Lower lobe of right lung (tissue), 2 donors: ENCODE results near the gene ACRBP. TPM values are rescaled to one million over a fixed set of nuclear protein-coding genes. Genes with fewer than 3 reads are reported as not detected.

Experiments used
- ATAC-seq, 2 donors: fragments of 200-7000 bp; cut with Tn5 transposase; one replicate each; pipeline ENCODE4 v1.9.1; 2020 to 2022; ENCODE audit warnings: mild to moderate bottlenecking in 2 of 2, moderate library complexity in 2 of 2
- DNase-seq: peaks from one replicate; pipeline ENCODE4 v3.0.0-alpha.2; 2020
- H3K27ac ChIP-seq: fragments of 200-600 bp; one replicate; pipeline ENCODE4 v1.8.0; 2022
- H3K27me3 ChIP-seq: fragments of 200-600 bp; one replicate; pipeline ENCODE4 v1.8.0; 2022; ENCODE audit warnings: low read depth
- H3K36me3 ChIP-seq: fragments of 200-600 bp; one replicate; pipeline ENCODE4 v1.8.0; 2022; ENCODE audit warnings: mild to moderate bottlenecking
- H3K4me1 ChIP-seq: fragments of 200-600 bp; one replicate; pipeline ENCODE4 v1.8.0; 2022
- H3K4me3 ChIP-seq: fragments of 200-600 bp; one replicate; pipeline ENCODE4 v1.8.0; 2022; ENCODE audit warnings: mild to moderate bottlenecking
- H3K9me3 ChIP-seq: fragments of 200-600 bp; one replicate; pipeline ENCODE4 v1.8.0; 2022
- intact Hi-C: fragments of 100-400 bp; cut with DNase I; formaldehyde crosslinking; loops from one replicate; pipeline ENCODE4 v1.11.0; 2022
- total RNA-seq: library from RNA; stranded (reverse); fragmentation: NEBNext Ultra II Directional; extraction: Animal tissue kit (Norgen Biotek cat#: 25700); gene quantifications from one replicate; pipeline ENCODE4 v1.2.1, GENCODE V29; 2021
- TF ChIP-seq, protein P1 (sequence below): fragments of 200-600 bp; IDR thresholded peaks from one replicate; pipeline ENCODE4 v1.8.0; 2022; ENCODE audit warnings: antibody characterized with exemption, mild to moderate bottlenecking
- donor health status: DM: no; HTN: yes; CAD: no; lungs with severe emphysema.

The ACRBP gene
- total RNA-seq, 1 donor from 2014 or later: 7.2 TPM

GRCh38 chr12:6608592-6609281 lies 38.5 kb downstream of the ACRBP start:
- intact Hi-C loops: no loop called here
- DNase-seq: no peak
- ATAC-seq: no peak
- H3K4me3 ChIP-seq: no peak overlapping the region
- H3K9me3 ChIP-seq: no peaks in the 10 kb centered on the region
- TF ChIP-seq, protein P1, sequence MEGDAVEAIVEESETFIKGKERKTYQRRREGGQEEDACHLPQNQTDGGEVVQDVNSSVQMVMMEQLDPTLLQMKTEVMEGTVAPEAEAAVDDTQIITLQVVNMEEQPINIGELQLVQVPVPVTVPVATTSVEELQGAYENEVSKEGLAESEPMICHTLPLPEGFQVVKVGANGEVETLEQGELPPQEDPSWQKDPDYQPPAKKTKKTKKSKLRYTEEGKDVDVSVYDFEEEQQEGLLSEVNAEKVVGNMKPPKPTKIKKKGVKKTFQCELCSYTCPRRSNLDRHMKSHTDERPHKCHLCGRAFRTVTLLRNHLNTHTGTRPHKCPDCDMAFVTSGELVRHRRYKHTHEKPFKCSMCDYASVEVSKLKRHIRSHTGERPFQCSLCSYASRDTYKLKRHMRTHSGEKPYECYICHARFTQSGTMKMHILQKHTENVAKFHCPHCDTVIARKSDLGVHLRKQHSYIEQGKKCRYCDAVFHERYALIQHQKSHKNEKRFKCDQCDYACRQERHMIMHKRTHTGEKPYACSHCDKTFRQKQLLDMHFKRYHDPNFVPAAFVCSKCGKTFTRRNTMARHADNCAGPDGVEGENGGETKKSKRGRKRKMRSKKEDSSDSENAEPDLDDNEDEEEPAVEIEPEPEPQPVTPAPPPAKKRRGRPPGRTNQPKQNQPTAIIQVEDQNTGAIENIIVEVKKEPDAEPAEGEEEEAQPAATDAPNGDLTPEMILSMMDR: no peak
- H3K27ac ChIP-seq: peak overlapping the region; percentile 73
- H3K4me1 ChIP-seq: peaks cover 44% of the 10 kb centered on the region
- no peaks in the 10 kb centered on the region for H3K36me3 ChIP-seq
- H3K27me3 ChIP-seq: no peaks in the 10 kb centered on the region

DNA sequence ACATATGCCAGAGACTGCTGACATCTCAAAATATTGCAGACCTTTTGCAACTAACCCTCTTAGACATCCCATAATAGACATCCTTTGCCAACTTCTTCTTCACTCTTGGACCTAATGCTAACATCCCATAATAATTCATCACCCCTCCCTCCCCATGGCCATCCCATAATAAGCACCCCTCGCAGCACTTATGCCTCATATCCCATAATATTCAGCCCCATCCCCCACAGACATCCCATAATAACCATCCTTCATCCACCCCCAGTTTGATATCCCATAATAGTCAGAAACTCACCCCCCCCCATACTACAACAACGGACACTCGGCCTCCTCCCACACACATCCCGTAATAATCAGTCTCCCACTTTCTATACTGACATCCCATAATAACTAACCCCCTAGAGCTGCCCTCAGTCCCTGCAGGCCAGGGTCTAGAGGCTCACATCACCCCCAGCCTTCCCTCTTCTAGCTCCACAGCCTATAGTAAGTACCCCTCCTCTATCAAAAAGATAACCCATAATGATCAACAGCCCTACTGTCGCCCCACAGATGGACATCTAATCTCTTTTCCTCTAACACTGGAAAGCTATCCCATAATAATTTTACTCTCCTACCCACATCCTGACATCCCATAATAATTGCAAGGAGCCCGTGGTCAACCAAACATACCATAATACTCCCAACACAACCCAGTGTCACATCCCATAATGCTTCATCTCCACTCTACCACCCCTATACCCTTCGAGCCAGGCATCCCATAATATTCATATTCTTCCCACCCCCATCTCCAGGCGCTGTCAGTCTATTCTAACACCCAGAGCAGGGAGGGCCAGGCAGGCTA lies 39.3 kb downstream of the ACRBP start:
- peak; percentile 75 for DNase-seq
- intact Hi-C loops: no loop called here
- H3K4me3 ChIP-seq: no peak overlapping the region

DNA sequence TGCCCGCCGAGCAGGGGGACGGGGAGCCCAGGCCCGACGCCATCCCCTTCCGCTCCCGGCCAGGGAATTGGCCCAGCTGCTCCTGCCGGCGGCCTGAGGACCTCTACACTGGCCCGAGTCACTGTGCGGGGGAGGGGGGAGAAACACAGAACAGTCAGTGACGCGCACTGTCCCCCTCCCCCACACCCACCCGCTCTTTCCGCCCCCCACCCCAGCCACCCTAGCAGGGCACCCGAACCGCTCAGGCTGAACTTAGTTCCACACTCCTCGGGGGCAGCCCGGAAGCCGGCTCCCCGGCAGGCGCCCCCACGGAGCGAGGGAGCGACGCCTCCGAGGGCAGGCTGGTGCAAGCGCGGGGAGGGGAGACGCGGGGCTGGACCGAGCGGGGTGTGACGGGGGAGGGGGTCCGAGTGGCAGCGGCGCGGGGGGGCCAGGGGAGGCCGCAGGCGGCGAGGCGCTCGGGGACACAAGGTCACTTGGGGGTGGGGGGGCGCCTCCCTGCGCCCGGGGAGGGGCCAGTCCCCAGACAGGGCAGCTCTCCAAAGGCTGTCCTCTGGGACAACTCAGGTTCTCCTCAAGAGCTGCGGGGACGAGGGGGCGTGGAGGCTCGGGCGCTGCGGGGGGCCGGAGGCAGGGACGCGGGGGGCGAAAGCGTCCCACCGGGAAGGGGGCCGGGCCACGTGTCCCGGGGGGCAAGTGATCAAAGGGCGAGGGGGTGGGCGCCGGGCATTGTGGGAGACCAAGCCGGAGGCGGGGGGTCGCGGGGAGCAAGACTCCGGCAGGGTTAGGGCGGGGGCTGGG lies 40.7 kb downstream of the ACRBP start:
- Histone ChIP-seq H3K36me3 (peaks cover 14% of the 10 kb centered on the region), H3K27ac (peak overlapping the region; percentile 96), H3K9me3 (no peaks in the 10 kb centered on the region), H3K4me1 (peaks cover 37% of the 10 kb centered on the region), H3K4me3 (peak overlapping the region; percentile 90), H3K27me3 (no peaks in the 10 kb centered on the region)
- TF ChIP-seq, protein P1: no peak
- DNase-seq (peak; percentile 82), ATAC-seq (peak; percentile 62 to 65)
- intact Hi-C loops: no loop called here

More for the DNA sequence above, 39.3 kb downstream of the ACRBP start:
- H3K36me3 ChIP-seq: no peaks in the 10 kb centered on the region
- TF ChIP-seq, protein P1: no peak
- H3K27me3 ChIP-seq: no peaks in the 10 kb centered on the region
- peak; percentile 28 to 40 for ATAC-seq
- H3K27ac ChIP-seq: peak overlapping the region; percentile 73
- peaks cover 45% of the 10 kb centered on the region for H3K4me1 ChIP-seq
- no peaks in the 10 kb centered on the region for H3K9me3 ChIP-seq

GRCh38 chr12:6605421-6606330 lies 41.6 kb downstream of the ACRBP start:
- peak overlapping the region; percentile 90 for H3K4me3 ChIP-seq
- H3K27me3 ChIP-seq: no peaks in the 10 kb centered on the region
- no peak for DNase-seq
- intact Hi-C loops: no loop called here
- ATAC-seq: peak; percentile 0 to 2
- peaks cover 36% of the 10 kb centered on the region for H3K4me1 ChIP-seq
- TF ChIP-seq, protein P1: no peak
- H3K9me3 ChIP-seq: no peaks in the 10 kb centered on the region
- peaks cover 23% of the 10 kb centered on the region for H3K36me3 ChIP-seq
- peak overlapping the region; percentile 96 for H3K27ac ChIP-seq
